Tibial nerve (tissue), 4 donors: ENCODE data around the gene ST8SIA5. TPM values are rescaled to one million over a fixed set of nuclear protein-coding genes. Genes with fewer than 3 reads are reported as not detected.

ENCODE experiments used
- DNase-seq, 2 donors: peaks; one replicate each; pipeline ENCODE4 v3.0.0-alpha.2; 2019; ENCODE audit warnings: low spot score in 2 of 2
- H3K27ac ChIP-seq, 4 donors: fragments of 200-600 bp; sonication (generic) in 3 of 4; one replicate each; pipeline ENCODE4 v1.5.1; 2017 to 2019; ENCODE audit warnings: mild to moderate bottlenecking in 1 of 4
- H3K27me3 ChIP-seq, 2 donors: fragments of 200-600 bp; sonication (generic) in 1 of 2; one replicate each; pipeline versions ENCODE4 v1.5.1 to v1.6.0; 2017 to 2019
- H3K36me3 ChIP-seq, 3 donors: fragments of 200-600 bp; sonication (generic); one replicate each; pipeline ENCODE4 v1.5.1; 2018 to 2019
- H3K4me1 ChIP-seq, 4 donors: fragments of 200-600 bp; sonication (generic) in 3 of 4; one replicate each; pipeline ENCODE4 v1.5.1; 2017 to 2019
- H3K4me3 ChIP-seq, 4 donors: fragments of 200-600 bp; sonication (generic) in 3 of 4; one replicate each; pipeline ENCODE4 v1.5.1; 2017 to 2019; ENCODE audit warnings: mild to moderate bottlenecking in 1 of 4, moderate library complexity in 1 of 4
- H3K9me3 ChIP-seq, 4 donors: fragments of 200-600 bp; sonication (generic) in 3 of 4; one replicate each; pipeline ENCODE4 v1.5.1; 2017 to 2019
- EP300 ChIP-seq, 2 donors: sonication (generic); formaldehyde crosslinking; IDR thresholded peaks; one replicate each; pipeline ENCODE4 v1.6.1; 2017; ENCODE audit warnings: antibody characterized with exemption in 2 of 2, mild to moderate bottlenecking in 1 of 2
- POLR2A ChIP-seq, 2 donors: fragments of 450-650 bp; IDR thresholded peaks; one replicate each; pipeline ENCODE4 v1.6.1; 2017; ENCODE audit warnings: antibody characterized with exemption in 2 of 2, mild to moderate bottlenecking in 2 of 2, moderate library complexity in 2 of 2
- whole genome bisulfite sequencing, 2 donors: methylation state at CpG; one replicate each; pipeline ENCODE4 v1.1.5; 2018; 5-methylcytosine and 5-hydroxymethylcytosine counted together
- total RNA-seq, 4 donors: library from RNA; depleted of rRNA; stranded (reverse); fragments of >200 nt; gene quantifications; one replicate each; pipeline ENCODE4 v1.1.0, GENCODE V29; 2016
- TF ChIP-seq, protein P1 (sequence below), 5 experiments: fragments of 200-600 bp in 3 of 5; fragments of 450-650 bp in 2 of 5; sonication (generic) in 3 of 5; IDR thresholded peaks; one replicate each; pipeline ENCODE4 v1.5.1; 2016 to 2019; ENCODE audit warnings: antibody characterized with exemption in 5 of 5, mild to moderate bottlenecking in 3 of 5, moderate library complexity in 2 of 5

Gene ST8SIA5
- total RNA-seq, 4 donors from 2014 or later: not detected

DNA sequence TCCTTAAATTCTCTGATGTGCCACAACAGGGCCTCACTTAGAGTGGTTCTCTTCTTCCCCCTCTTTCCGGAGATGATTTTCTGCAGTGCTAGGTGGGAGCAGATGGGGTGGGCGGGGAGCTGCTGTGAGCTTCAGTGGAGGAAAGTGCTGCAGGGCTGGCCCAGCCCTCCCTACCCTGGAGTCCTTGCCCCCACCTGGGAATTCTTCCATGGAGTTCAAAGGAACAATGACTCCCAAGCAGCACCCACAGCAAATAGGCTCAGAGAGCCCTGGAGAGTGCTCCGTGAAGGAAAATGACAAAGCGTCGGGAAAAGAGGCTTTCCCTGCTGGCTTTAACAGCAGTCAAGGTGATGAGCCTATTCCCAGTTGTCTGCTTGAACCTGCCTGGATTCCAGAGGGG is 128.6 kb downstream of the ST8SIA5 start:
- no peak for DNase-seq
- Histone ChIP-seq H3K36me3 (no peaks in the 10 kb centered on the region), H3K4me1 (peaks cover 0 to 7% (median 3%) of the 10 kb centered on the region in 4 donors), H3K27me3 (no peaks in the 10 kb centered on the region), H3K9me3 (peaks cover 0 to 13% (median 0%) of the 10 kb centered on the region in 4 donors), H3K4me3 (no peak overlapping the region), H3K27ac (no peak overlapping the region)
- WGBS, 2 donors: 54 to 79% methylated on average over 5 of the region's 5 CpGs
- TF ChIP-seq, protein P1, sequence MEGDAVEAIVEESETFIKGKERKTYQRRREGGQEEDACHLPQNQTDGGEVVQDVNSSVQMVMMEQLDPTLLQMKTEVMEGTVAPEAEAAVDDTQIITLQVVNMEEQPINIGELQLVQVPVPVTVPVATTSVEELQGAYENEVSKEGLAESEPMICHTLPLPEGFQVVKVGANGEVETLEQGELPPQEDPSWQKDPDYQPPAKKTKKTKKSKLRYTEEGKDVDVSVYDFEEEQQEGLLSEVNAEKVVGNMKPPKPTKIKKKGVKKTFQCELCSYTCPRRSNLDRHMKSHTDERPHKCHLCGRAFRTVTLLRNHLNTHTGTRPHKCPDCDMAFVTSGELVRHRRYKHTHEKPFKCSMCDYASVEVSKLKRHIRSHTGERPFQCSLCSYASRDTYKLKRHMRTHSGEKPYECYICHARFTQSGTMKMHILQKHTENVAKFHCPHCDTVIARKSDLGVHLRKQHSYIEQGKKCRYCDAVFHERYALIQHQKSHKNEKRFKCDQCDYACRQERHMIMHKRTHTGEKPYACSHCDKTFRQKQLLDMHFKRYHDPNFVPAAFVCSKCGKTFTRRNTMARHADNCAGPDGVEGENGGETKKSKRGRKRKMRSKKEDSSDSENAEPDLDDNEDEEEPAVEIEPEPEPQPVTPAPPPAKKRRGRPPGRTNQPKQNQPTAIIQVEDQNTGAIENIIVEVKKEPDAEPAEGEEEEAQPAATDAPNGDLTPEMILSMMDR (IDR thresholded peaks at IDR 0.05): no peak
- TF ChIP-seq EP300 (IDR thresholded peaks at IDR 0.05) (no peak), POLR2A (IDR thresholded peaks at IDR 0.05) (no peak)

DNA sequence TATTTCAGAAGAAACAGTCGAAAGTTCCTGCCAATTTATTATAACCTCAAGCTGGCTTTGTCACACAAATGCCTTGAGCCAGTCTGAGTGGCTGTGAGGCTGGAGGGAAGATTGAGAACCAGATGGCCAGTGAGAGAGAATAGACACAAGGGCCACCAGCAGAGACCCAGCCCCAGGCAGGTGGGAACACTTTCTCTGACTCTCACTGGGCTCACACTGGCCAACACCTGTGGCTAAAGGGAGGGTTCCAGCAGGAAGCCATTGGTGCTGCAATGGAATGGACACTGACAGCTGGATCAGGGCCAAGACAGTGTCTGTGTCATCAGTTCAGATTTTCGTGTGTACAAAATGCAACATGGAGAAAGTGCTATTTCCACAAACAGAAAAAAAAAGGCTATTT is 129.7 kb downstream of the ST8SIA5 start:
- H3K27me3 ChIP-seq: no peaks in the 10 kb centered on the region
- WGBS, 2 donors: 53 to 63% methylated on average over 2 of the region's 2 CpGs
- DNase-seq: no peak
- H3K27ac ChIP-seq: no peak overlapping the region
- H3K36me3 ChIP-seq: no peaks in the 10 kb centered on the region
- TF ChIP-seq EP300 (IDR thresholded peaks at IDR 0.05): no peak
- H3K4me1 ChIP-seq: peaks cover 0 to 8% (median 3%) of the 10 kb centered on the region in 4 donors
- no peak overlapping the region for H3K4me3 ChIP-seq
- peaks cover 0 to 8% (median 0%) of the 10 kb centered on the region in 4 donors for H3K9me3 ChIP-seq

GRCh38 chr18:46625069-46625468 is 131.8 kb downstream of the ST8SIA5 start:
- H3K36me3 ChIP-seq: no peaks in the 10 kb centered on the region
- no peaks in the 10 kb centered on the region for H3K27me3 ChIP-seq
- 81 to 91% methylated on average over 5 of the region's 5 CpGs for WGBS, 2 donors
- H3K27ac ChIP-seq: no peak overlapping the region
- no peaks in the 10 kb centered on the region for H3K9me3 ChIP-seq
- TF ChIP-seq POLR2A (IDR thresholded peaks at IDR 0.05) (no peak), EP300 (IDR thresholded peaks at IDR 0.05) (no peak)
- TF ChIP-seq, protein P1 (IDR thresholded peaks at IDR 0.05): no peak
- peaks cover 0 to 8% (median 3%) of the 10 kb centered on the region in 4 donors for H3K4me1 ChIP-seq
- DNase-seq: no peak
- no peak overlapping the region for H3K4me3 ChIP-seq

GRCh38 chr18:46624127-46624526 is 132.7 kb downstream of the ST8SIA5 start:
- Histone ChIP-seq H3K4me3 (no peak overlapping the region), H3K36me3 (no peaks in the 10 kb centered on the region), H3K27ac (no peak overlapping the region), H3K27me3 (no peaks in the 10 kb centered on the region), H3K4me1 (peaks cover 0 to 8% (median 3%) of the 10 kb centered on the region in 4 donors), H3K9me3 (no peaks in the 10 kb centered on the region)
- no peak for DNase-seq
- WGBS, 2 donors: 82 to 87% methylated on average over 11 of the region's 11 CpGs
- TF ChIP-seq EP300 (IDR thresholded peaks at IDR 0.05): no peak
- TF ChIP-seq, protein P1 (IDR thresholded peaks at IDR 0.05): no peak
- no peak for TF ChIP-seq POLR2A (IDR thresholded peaks at IDR 0.05)

DNA sequence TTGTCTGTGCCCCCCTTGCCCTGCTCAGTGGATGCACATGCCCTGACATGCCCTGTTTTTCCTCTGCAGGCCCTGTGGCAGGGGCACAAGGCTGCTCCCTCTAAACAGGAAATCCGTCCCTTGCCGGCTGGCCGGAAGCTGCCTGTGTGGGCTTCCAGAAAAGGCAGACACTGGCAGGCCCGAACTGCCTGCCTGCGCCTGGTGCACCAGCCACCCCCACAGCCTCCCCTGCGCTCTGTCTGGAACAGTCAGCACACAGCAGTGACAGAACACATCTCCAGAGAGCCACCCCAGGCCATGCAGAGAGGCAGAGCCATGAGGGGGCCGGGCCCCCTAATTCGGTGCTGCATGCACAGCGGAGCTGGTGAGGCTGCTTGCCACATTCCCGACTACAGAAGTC is 133.3 kb downstream of the ST8SIA5 start:
- peaks cover 0 to 8% (median 3%) of the 10 kb centered on the region in 4 donors for H3K4me1 ChIP-seq
- WGBS, 2 donors: 40 to 41% methylated on average over 7 to 8 of the region's 10 CpGs
- H3K27me3 ChIP-seq: no peaks in the 10 kb centered on the region
- no peak for TF ChIP-seq EP300 (IDR thresholded peaks at IDR 0.05)
- no peak for TF ChIP-seq POLR2A (IDR thresholded peaks at IDR 0.05)
- TF ChIP-seq, protein P1 (IDR thresholded peaks at IDR 0.05): no peak
- no peak for DNase-seq
- no peaks in the 10 kb centered on the region for H3K36me3 ChIP-seq
- no peak overlapping the region for H3K4me3 ChIP-seq
- no peaks in the 10 kb centered on the region for H3K9me3 ChIP-seq
- no peak overlapping the region for H3K27ac ChIP-seq

DNA sequence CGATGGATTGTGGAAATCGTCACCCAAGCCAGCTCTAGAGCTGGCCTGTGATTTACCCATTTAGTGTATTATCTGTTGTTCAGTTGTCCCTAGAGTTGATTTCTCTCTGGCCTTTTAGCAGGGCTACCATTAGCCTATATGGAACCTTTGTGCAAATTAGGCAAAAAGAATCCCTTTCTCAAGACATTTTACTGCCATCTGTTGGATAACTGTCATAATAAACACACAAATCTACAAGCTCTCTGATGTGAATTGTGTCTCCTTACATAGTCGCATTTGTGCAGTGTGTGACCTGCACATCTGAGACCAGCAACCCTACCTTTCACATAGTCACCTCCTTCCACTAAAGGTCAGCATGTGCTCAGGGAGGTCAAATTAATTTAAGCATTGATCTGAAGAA is 133.9 kb downstream of the ST8SIA5 start:
- no peak overlapping the region for H3K4me3 ChIP-seq
- peaks cover 0 to 8% (median 3%) of the 10 kb centered on the region in 4 donors for H3K4me1 ChIP-seq
- no peaks in the 10 kb centered on the region for H3K36me3 ChIP-seq
- H3K27me3 ChIP-seq: no peaks in the 10 kb centered on the region
- DNase-seq: no peak
- H3K9me3 ChIP-seq: no peaks in the 10 kb centered on the region
- TF ChIP-seq EP300 (IDR thresholded peaks at IDR 0.05): no peak
- TF ChIP-seq, protein P1 (IDR thresholded peaks at IDR 0.05): no peak
- no peak for TF ChIP-seq POLR2A (IDR thresholded peaks at IDR 0.05)
- 77 to 84% methylated on average over 3 of the region's 3 CpGs for WGBS, 2 donors
- no peak overlapping the region for H3K27ac ChIP-seq
